Ascending aorta (tissue), 2 donors: ENCODE data around the gene C5orf15. TPM values are rescaled to one million over a fixed set of nuclear protein-coding genes. Genes with fewer than 3 reads are reported as not detected.
A peak's percentile ranks its signal among the peaks of the same experiment; 100 is the strongest.

ENCODE experiments used
- DNase-seq, 2 donors: peaks; one replicate each; pipeline ENCODE4 v3.0.0-alpha.2; 2019; ENCODE audit warnings: low spot score in 2 of 2
- H3K27ac ChIP-seq, 2 donors: fragments of 200-600 bp; sonication (generic); one replicate each; pipeline ENCODE4 v1.5.1; 2016 to 2017; ENCODE audit warnings: mild to moderate bottlenecking in 1 of 2
- H3K27me3 ChIP-seq: fragments of 200-600 bp; sonication (generic); one replicate; pipeline ENCODE4 v1.5.1; 2017
- H3K36me3 ChIP-seq, 2 donors: fragments of 200-600 bp; sonication (generic); one replicate each; pipeline ENCODE4 v1.5.1; 2016
- H3K4me1 ChIP-seq, 2 donors: fragments of 200-600 bp; sonication (generic); one replicate each; pipeline ENCODE4 v1.5.1; 2016 to 2017; ENCODE audit warnings: mild to moderate bottlenecking in 1 of 2
- H3K4me3 ChIP-seq, 2 donors: fragments of 200-600 bp; sonication (generic); one replicate each; pipeline ENCODE4 v1.5.1; 2016 to 2017; ENCODE audit warnings: mild to moderate bottlenecking in 1 of 2
- H3K9me3 ChIP-seq, 2 donors: fragments of 200-600 bp; sonication (generic); one replicate each; pipeline ENCODE4 v1.5.1; 2016
- CTCF ChIP-seq, 3 experiments: fragments of 200-600 bp in 2 of 3; fragments of 450-650 bp in 1 of 3; sonication (generic) in 2 of 3; IDR thresholded peaks; one replicate each; pipeline ENCODE4 v1.5.1; 2016 to 2019; ENCODE audit warnings: antibody characterized with exemption in 3 of 3, mild to moderate bottlenecking in 1 of 3, moderate library complexity in 1 of 3
- intact Hi-C: fragments of 100-400 bp; cut with DNase I; formaldehyde crosslinking; loops from one replicate; pipeline ENCODE4 v1.15.1; 2023
- total RNA-seq: library from RNA; depleted of rRNA; stranded (reverse); fragments of >200 nt; gene quantifications from one replicate; pipeline ENCODE4 v1.1.0, GENCODE V29; 2016

Gene C5orf15
- total RNA-seq, 1 donor from 2014 or later: 177 TPM

GRCh38 chr5:133950821-133951612 lies 17.4 kb downstream of the C5orf15 start:
- DNase-seq: no peak
- intact Hi-C loops: loop anchor here (5.0 kb wide), 1 partner anchor 276 kb away; the partner anchor contains the start of gene PPP2CA
- no peaks in the 10 kb centered on the region for H3K9me3 ChIP-seq
- no peak overlapping the region for H3K4me3 ChIP-seq
- H3K27ac ChIP-seq: peak overlapping the region; percentile 91 to 95
- TF ChIP-seq CTCF (IDR thresholded peaks at IDR 0.05): no peak
- peaks cover 31 to 50% of the 10 kb centered on the region in 2 donors for H3K4me1 ChIP-seq
- H3K27me3 ChIP-seq: no peaks in the 10 kb centered on the region
- H3K36me3 ChIP-seq: peaks cover 5 to 11% of the 10 kb centered on the region in 2 donors

GRCh38 chr5:133948721-133949120 lies 19.7 kb downstream of the C5orf15 start:
- H3K36me3 ChIP-seq: no peaks in the 10 kb centered on the region
- no peak for DNase-seq
- H3K27ac ChIP-seq: no peak overlapping the region
- intact Hi-C loops: loop anchor here (5.0 kb wide), 1 partner anchor 836 kb away; no protein-coding TSS in a partner anchor
- no peak overlapping the region for H3K4me3 ChIP-seq
- H3K27me3 ChIP-seq: no peaks in the 10 kb centered on the region
- H3K9me3 ChIP-seq: no peaks in the 10 kb centered on the region
- peaks cover 31 to 50% of the 10 kb centered on the region in 2 donors for H3K4me1 ChIP-seq
- TF ChIP-seq CTCF (IDR thresholded peaks at IDR 0.05): no peak

GRCh38 chr5:133947431-133947841 lies 21.0 kb downstream of the C5orf15 start:
- intact Hi-C loops: loop anchor here (2.0 to 5.0 kb wide), 2 partner anchors 17 to 835 kb away; no protein-coding TSS in a partner anchor
- Histone ChIP-seq H3K27ac (peak overlapping the region; percentile 80 to 85), H3K4me3 (no peak overlapping the region), H3K36me3 (no peaks in the 10 kb centered on the region), H3K4me1 (peaks cover 28 to 41% of the 10 kb centered on the region in 2 donors), H3K9me3 (no peaks in the 10 kb centered on the region), H3K27me3 (no peaks in the 10 kb centered on the region)
- peak in 1 of 2 donors; percentile 74 for DNase-seq
- no peak for TF ChIP-seq CTCF (IDR thresholded peaks at IDR 0.05)

GRCh38 chr5:133945568-133945967 lies 22.9 kb downstream of the C5orf15 start:
- Histone ChIP-seq H3K27ac (peak overlapping the region in 1 of 2 donors; percentile 85), H3K4me1 (peaks cover 14 to 24% of the 10 kb centered on the region in 2 donors), H3K9me3 (no peaks in the 10 kb centered on the region), H3K27me3 (no peaks in the 10 kb centered on the region), H3K4me3 (no peak overlapping the region), H3K36me3 (no peaks in the 10 kb centered on the region)
- DNase-seq: no peak
- intact Hi-C loops: loop anchor here (5.0 kb wide), 1 partner anchor 833 kb away; no protein-coding TSS in a partner anchor
- no peak for TF ChIP-seq CTCF (IDR thresholded peaks at IDR 0.05)

- Histone ChIP-seq H3K36me3 (no peaks in the 10 kb centered on the region), H3K4me3 (no peak overlapping the region), H3K27me3 (no peaks in the 10 kb centered on the region), H3K27ac (no peak overlapping the region), H3K9me3 (no peaks in the 10 kb centered on the region), H3K4me1 (peaks cover 14 to 19% of the 10 kb centered on the region in 2 donors)
- peak; percentile 53 to 63 (median 55) for TF ChIP-seq CTCF (IDR thresholded peaks at IDR 0.05)
- DNase-seq: peak in 1 of 2 donors; percentile 75
- intact Hi-C loops: loop anchor here (5.0 kb wide), 1 partner anchor 832 kb away; no protein-coding TSS in a partner anchor
Observed at GRCh38 chr5:133944263-133945185, 23.9 kb downstream of the C5orf15 start.
